Stimulated activated CD8-positive, alpha-beta memory T cell treated with anti-CD3 and anti-CD28 coated beads, Interleukin-12 subunit alpha, Interleukin-12 subunit beta, amount 100 ng/mL, for 24 hours (primary cell): ENCODE measurements around the gene MYCBPAP.
"Not testable (repeated sequence)": the region's sequence is repeated elsewhere in the genome, so short reads cannot be mapped to it uniquely, and the experiment has no call there.

Experiments used
- DNase-seq: peaks from one replicate; pipeline ENCODE4 v3.0.0-alpha.2; 2020; ENCODE audit errors: extremely low read depth

MYCBPAP gene

GRCh38 chr17:50471009-50471905, 37.0 kb upstream of the MYCBPAP start:
- DNase-seq = no peak

DNA sequence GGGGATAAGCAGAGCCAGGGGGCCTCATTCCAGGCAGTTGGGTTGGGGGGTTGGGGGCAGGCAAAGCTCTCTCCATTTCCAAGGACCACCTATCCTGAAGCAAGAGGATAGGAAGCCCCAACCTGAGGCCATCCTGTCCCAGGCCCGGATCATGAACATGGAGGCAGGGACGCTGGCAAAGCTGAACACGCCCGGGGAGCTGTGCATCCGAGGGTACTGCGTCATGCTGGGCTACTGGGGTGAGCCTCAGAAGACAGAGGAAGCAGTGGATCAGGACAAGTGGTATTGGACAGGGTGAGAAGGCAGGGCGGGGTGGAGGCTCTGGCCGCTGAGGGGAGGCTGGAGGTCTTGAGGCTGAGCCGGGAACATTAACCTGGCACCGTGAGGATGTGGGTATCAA, 36.0 kb upstream of the MYCBPAP start:
- DNase-seq = no peak

GRCh38 chr17:50472761-50473161, 35.5 kb upstream of the MYCBPAP start:
- not testable (repeated sequence) for DNase-seq

DNA sequence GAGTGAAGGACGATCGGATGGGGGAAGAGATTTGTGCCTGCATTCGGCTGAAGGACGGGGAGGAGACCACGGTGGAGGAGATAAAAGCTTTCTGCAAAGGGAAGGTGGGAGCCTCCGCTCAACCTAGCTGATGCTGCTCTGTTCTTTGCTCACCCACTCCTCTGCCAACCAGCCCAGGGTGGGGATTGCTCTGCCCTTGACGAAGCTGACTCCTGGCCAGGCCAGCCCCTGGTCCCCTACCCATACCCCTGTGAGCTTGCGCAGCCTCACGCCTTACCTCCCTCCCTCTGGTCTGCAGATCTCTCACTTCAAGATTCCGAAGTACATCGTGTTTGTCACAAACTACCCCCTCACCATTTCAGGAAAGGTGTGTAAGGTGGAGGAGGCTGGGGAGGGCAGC, 34.3 kb upstream of the MYCBPAP start:
- no peak for DNase-seq

DNA sequence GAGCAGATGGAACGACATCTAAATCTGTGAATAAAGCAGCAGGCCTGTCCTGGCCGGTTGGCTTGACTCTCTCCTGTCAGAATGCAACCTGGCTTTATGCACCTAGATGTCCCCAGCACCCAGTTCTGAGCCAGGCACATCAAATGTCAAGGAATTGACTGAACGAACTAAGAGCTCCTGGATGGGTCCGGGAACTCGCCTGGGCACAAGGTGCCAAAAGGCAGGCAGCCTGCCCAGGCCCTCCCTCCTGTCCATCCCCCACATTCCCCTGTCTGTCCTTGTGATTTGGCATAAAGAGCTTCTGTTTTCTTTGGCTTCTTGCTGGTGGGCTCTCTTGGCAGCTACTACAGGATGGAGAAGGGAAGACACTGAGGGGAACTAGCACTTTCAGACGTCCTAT, 33.7 kb upstream of the MYCBPAP start:
- no peak for DNase-seq

DNA sequence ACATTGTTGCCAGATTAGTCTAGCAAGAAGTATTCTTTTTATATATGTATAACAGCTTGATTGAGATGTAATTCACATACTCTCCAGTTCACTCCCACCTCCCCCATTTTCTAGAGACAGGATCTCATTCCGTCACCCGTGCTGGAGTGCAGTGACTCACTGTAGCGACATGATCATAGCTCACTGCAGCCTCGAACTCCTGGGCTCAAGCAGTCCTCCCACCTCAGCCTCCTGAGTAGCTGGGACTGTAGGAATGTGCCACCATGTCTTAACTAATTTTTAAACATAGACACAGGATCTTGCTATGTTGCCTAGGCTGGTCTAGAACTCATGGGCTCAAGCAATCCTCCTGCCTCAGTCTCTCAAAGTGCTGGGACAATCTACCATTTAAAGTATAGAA, 32.9 kb upstream of the MYCBPAP start:
- DNase-seq = no peak

GRCh38 chr17:50475775-50476544, 32.3 kb upstream of the MYCBPAP start:
- not testable (repeated sequence) for DNase-seq

GRCh38 chr17:50476545-50477315, 31.5 kb upstream of the MYCBPAP start:
- no peak for DNase-seq

DNA sequence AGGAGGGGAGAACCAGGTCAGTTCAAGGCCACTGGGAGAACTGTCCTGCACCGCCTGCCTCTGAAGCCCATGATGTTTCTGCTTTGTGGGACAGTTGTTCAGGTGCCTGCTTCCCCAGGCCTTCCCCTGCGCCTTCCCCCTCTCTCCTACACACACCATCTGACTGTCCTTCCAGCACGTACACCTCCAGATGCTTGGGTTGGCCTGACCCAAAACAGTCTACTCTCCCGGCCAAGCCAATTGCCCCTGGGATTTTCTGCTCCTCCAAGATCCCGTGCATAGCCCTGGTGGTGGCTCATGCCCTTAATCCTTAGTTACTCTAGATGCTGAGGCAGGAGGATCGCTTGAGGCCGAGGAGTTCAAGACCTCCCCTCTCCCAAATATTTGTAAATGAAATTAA, 30.3 kb upstream of the MYCBPAP start:
- no peak for DNase-seq

- peak; percentile 64 for DNase-seq
Observed at GRCh38 chr17:50478391-50479381, 29.6 kb upstream of the MYCBPAP start, which contains the start of gene RSAD1. Gene RSAD1, plus strand, starts transcription at chr17:50478860. Its CDS starts 25 bp downstream, at chr17:50478885.

DNA sequence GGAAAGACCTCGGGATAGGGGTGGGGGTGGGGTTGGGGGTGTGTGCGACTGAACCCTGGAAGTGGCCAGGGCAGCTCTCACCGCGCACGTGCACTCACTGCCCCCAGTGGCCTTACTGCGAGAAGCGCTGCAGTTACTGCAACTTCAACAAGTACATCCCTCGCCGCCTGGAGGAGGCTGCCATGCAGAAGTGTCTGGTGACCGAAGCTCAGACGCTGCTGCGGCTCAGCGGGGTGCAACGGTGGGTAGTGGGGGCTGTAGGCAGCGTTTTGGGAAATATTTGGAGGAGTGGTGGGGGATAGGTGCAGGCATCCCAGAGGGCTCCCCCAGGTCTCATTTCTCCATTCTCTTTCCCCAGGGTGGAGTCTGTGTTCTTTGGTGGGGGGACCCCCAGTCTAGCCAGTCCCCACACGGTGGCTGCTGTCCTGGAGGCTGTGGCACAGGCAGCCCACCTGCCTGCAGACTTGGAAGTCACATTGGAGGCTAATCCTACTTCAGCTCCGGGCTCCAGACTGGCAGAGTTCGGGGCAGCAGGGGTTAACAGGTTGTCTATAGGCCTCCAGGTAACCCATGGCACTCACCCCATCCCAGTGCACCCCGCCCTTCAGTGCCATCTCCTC, 28.6 kb upstream of the MYCBPAP start:
- peak; percentile 36 for DNase-seq

- DNase-seq = no peak
Observed at GRCh38 chr17:50480142-50480764, 28.0 kb upstream of the MYCBPAP start.

GRCh38 chr17:50480854-50481490, 27.3 kb upstream of the MYCBPAP start:
- DNase-seq = no peak

DNA sequence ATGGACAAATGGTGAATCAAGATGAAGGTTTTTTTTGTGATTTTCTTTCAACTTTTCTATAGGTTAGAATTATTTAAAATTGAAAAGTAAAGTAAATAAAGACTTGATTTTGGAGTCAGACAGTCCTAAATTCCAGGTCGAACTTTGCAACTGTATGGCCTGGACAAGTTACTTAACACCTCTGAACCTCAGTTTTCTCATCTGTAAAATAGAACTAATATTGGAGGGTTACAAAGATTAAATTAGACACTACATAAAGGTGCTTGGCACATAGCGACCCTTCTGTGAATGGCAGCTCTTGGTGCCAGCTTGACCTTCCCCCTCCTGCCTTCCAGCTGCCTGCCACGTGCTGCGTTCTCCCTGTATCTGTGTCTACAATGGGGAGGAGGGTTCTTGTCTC, 26.6 kb upstream of the MYCBPAP start:
- DNase-seq = no peak

DNA sequence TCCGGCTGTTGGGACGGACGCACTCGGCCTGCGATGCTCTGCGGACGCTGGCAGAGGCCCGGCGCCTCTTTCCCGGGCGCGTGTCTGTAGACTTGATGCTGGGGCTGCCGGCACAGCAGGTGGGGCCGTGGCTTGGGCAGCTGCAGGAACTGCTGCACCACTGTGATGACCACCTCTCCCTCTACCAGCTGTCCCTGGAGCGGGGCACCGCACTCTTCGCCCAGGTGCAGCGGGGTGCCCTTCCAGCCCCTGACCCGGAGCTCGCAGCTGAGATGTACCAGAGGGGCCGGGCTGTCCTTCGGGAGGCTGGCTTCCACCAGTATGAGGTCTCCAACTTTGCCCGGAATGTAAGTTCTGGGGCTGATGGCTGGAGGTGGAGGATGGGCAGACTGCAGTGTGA, 26.1 kb upstream of the MYCBPAP start:
- no peak for DNase-seq

DNA sequence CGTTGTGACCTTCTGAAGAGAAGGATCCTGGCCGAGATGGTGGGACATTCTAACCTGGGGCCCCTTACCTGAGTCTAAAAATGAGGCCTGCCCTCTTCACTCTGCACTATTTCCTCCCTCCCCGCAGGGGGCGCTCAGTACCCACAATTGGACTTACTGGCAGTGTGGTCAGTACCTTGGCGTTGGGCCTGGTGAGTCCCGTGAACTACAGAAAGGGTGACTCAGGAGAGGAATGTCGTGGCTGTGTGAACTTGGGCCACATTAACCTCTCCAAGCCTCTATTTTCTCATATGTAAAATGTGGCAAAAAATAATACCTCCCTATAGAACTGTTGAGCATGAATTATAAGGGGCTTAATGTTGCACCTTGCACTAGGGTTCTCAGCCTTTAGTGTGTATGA, 25.7 kb upstream of the MYCBPAP start:
- peak; percentile 39 for DNase-seq

DNA sequence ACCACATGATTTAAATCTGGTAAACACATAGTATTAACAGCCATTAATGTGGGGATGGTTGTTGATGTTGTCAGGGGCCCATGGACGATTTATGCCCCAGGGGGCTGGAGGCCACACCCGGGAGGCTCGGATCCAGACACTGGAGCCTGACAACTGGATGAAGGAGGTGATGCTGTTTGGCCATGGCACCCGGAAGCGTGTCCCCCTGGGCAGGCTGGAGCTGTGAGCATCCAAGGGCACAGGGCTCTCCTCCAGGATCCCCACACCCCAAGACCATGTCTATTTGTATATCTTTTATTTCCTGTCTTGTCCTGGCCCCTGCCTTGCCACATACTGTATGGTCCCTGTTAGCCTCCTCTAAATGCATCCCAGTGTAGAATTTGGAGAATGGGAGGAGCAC, 25.0 kb upstream of the MYCBPAP start:
- no peak for DNase-seq

- DNase-seq = no peak
Observed at GRCh38 chr17:50484386-50485155, 23.7 kb upstream of the MYCBPAP start.
